SK-MEL-5 (cell line): ENCODE measurements around the gene CLRN2. TPM values are rescaled to one million over a fixed set of nuclear protein-coding genes. Genes with fewer than 3 reads are reported as not detected.

Experiments
- DNase-seq: peaks from one replicate; pipeline ENCODE4 v3.0.0-alpha.2; 2016; ENCODE audit warnings: low read depth, low spot score
- in situ Hi-C: cut with HindIII; loops from 2 replicates; pipeline ENCODE4 v1.10.0; 2016; ENCODE audit warnings: low sequenced_read_pairs, high pct_unique_total_duplicates, low pct_unique_long_range_greater_than_20kb
- polyA plus RNA-seq, 2 experiments: library from polyadenylated mRNA; depleted of rRNA; stranded (reverse); fragments of >200 nt; gene quantifications; 2 replicates each; pipeline ENCODE4 v1.2.3, GENCODE V29; 2015
- total RNA-seq: library from RNA; depleted of rRNA; stranded (reverse); fragments of >200 nt; shearing (Covaris generic); gene quantifications from 2 replicates; pipeline ENCODE4 v1.2.3, GENCODE V29; 2014; rRNA removed

CLRN2 gene, protein sequence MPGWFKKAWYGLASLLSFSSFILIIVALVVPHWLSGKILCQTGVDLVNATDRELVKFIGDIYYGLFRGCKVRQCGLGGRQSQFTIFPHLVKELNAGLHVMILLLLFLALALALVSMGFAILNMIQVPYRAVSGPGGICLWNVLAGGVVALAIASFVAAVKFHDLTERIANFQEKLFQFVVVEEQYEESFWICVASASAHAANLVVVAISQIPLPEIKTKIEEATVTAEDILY
- not detected in 2 replicates for total RNA-seq
- polyA plus RNA-seq (2015; cell fraction: cytosol; rRNA removed): not detected in 2 replicates
- polyA plus RNA-seq (2015; cell fraction: nucleus; rRNA removed): not detected in 2 replicates

GRCh38 chr4:17514865-17515264, at the start of gene CLRN2:
Gene CLRN2 (plus strand): TSS chr4:17515165. CDS start chr4:17515267, 102 bp downstream.
- in situ Hi-C loops: no loop called here
- no peak for DNase-seq

GRCh38 chr4:17468619-17469221, 46.2 kb upstream of the CLRN2 start:
- DNase-seq: peak; percentile 54

DNA sequence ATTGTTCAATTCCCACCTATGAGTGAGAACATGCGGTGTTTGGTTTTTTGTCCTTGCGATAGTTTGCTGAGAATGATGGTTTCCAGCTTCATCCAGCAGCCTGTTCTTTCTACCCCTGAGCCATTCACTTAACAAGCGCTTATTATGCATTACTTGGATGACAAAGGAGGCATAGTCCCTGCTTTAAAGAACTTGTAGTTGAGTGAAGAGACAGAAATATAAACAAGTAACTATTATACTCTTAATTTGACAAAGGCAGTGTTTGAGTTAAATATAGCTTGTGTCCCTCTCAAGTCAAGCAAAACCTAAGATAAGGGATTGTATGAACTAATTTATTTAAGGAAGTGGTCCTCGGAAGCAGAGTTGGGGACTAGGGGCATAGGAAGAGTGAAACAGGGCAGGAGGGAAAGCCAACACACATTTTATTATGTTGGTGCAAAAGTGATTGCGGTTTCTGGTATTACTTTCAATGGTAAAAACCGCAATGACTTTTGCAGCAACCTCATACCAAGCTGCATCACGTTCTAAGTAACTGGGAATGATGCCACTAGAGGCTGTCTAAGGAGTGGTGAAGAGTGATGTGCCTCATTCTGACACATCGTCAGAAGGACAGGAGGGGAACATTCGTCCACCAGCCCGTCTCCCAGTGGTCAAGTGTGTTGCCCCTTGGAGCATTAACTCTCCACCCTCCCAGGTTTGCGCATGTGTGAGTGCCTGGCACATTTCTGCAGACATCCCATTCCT, 44.9 kb upstream of the CLRN2 start:
- in situ Hi-C loops: no loop called here
- peak; percentile 78 for DNase-seq

More at GRCh38 chr4:17468619-17469221, 46.2 kb upstream of the CLRN2 start:
- in situ Hi-C loops: no loop called here

DNA sequence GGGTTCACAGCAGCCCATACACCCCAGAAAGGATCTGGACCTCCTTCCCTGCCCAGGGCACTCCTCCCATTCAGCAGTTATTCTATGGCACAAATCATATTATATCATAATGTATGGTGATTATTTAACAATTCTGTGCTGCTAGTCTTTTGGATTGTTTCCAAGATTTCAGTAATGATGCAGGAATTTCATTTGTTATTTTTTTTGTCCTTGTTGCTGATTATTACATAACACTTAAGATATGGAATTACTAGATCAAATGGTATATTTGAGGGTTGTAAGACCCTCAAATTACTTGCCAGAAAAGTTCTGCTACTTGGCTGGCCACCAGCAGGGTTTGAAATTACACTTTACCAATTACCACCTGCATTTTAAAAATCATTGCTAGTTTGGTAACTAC, 39.5 kb upstream of the CLRN2 start:
- no peak for DNase-seq
- in situ Hi-C loops: no loop called here

DNA sequence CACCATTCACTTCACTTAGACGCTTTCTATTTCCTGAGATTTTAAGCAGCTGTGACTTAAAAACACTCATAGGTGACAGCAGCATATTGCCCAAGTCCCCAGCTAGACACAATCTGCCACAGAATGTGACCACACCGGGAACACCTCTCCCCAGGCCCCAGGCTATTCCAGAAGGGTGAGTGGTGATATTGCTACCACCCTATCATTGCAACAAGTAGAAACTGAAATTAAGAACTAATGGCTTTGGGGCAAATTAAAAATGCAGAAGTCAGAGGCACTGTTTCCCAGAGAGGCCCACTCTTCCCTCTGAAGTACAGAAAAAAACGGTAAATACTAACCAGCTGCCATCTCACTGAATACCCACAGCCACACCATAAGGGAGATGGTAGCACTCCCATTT, 38.1 kb upstream of the CLRN2 start:
- no peak for DNase-seq
- in situ Hi-C loops: no loop called here

DNA sequence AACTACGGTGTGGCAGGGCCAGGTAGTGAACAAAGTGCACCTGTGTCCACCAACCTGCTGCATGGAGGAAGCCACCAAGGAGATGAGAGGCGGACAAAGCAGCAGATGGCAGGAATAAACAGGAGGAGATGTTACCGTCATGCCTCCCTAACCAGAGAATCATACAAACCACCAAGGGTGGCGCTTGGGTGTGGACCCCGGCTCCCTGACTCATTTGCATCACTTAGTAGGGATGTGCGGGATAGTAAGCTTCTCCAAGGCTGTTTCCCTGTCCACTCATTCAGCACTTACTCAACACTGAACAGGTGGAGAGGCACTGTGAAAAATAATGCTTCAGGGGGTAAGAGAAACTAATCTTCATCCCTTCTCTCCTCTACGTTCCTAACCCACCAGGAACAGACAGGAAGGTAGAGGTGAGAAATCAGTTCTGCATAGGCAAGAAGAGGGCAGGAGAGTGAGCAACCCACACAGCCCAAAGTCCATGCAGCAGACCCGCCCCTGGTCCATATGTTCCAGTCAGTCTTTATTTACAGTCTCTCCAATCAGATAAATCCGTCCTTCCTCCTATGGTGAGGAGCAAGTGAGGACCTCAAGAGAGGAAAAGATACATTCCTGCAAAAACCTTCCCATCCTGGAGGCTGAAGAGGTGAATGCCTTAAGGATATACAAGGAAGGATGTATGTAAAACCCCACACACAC, 37.0 kb upstream of the CLRN2 start:
- in situ Hi-C loops: no loop called here
- no peak for DNase-seq

DNA sequence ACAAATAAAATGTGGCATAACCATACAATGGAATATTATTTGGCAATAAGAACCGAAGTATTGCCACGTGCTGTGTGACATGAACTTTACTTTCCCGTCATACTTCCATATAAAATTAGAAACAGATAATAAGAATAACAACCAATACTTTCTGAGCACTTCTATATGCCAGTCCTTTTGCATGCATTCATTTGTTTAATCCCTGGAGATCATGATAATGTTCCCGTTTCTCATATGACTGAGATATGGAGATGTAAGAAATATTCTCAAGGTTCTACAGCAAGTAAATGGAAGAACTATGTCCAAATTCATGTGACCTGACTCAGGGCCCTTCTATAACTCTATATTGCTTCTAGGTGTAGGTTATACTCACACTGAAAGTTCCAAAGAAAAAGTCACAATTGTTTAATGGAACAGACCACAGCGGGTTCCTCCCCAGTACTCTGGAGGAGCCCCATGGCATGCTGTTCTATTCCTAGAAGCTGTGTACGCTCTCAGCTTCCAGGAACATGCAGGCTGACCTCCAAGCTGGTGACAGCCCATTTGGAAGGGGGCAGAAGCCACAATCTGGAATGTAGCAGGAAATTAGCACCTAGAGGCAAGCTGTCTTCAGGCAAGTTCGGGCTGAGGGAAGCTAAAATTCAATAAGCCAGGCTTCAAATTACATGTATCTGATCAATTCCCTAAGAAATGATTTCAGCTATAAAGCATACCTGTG, 34.6 kb upstream of the CLRN2 start:
- in situ Hi-C loops: no loop called here
- DNase-seq: no peak

GRCh38 chr4:17480955-17481354, 34.0 kb upstream of the CLRN2 start:
- no peak for DNase-seq
- in situ Hi-C loops: no loop called here

GRCh38 chr4:17482716-17483115, 32.2 kb upstream of the CLRN2 start:
- DNase-seq: peak; percentile 93
- in situ Hi-C loops: no loop called here

GRCh38 chr4:17489123-17489522, 25.8 kb upstream of the CLRN2 start:
- peak; percentile 97 for DNase-seq
- in situ Hi-C loops: no loop called here

- in situ Hi-C loops: no loop called here
- peak; percentile 42 for DNase-seq
These were observed 25.2 kb upstream of the CLRN2 start for GRCh38 chr4:17489721-17490120.

- in situ Hi-C loops: no loop called here
- peak; percentile 21 for DNase-seq
These were observed 24.3 kb upstream of the CLRN2 start for GRCh38 chr4:17490575-17491059.

- in situ Hi-C loops: no loop called here
- DNase-seq: no peak
These were observed 23.8 kb upstream of the CLRN2 start for GRCh38 chr4:17491196-17491595.

- DNase-seq: peak; percentile 30
- in situ Hi-C loops: no loop called here
These were observed 22.8 kb upstream of the CLRN2 start for GRCh38 chr4:17492058-17492741.

DNA sequence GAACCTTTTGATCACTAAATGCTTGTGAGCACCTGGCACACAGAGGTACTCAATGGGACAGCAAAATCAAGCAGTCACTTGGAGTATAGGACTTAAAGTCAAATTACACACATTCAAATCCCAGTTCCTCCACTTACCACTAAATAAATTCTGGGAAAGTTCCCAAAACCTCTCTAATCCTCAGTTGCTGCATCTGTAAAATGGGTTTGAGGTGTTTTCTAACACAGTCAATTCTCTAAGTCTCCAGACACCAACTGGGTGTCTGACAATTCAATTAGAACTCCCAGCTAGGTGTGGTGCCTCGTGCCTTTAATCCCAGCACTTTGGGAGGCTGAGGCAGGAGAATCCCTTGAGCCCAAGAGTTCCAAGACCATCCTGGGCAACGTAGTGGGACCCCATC, 22.1 kb upstream of the CLRN2 start:
- no peak for DNase-seq
- in situ Hi-C loops: no loop called here

GRCh38 chr4:17493619-17494018, 21.3 kb upstream of the CLRN2 start:
- peak; percentile 33 for DNase-seq
- in situ Hi-C loops: no loop called here
